H9 (cell line): ENCODE results near the gene FBXL16. TPM values are rescaled to one million over a fixed set of nuclear protein-coding genes. Genes with fewer than 3 reads are reported as not detected.
A peak's percentile ranks its signal among the peaks of the same experiment; 100 is the strongest.

Experiments used
- DNase-seq: peaks from one replicate; pipeline ENCODE4 v3.0.0-alpha.2; 2017
- H2AFZ ChIP-seq: one replicate; pipeline ENCODE4 v1.6.1; 2013; ENCODE audit warnings: mild to moderate bottlenecking, low read length, control low read depth, moderate library complexity
- H2AK5ac ChIP-seq: 2 replicates; pipeline ENCODE4 v1.6.1; 2013; ENCODE audit warnings: low read length, control low read depth, mixed read lengths; ENCODE audit not compliant: insufficient read length
- H2BK120ac ChIP-seq: one replicate; pipeline ENCODE4 v1.6.1; 2013; ENCODE audit warnings: low read depth, mild to moderate bottlenecking, low read length, control low read depth, inconsistent platforms; ENCODE audit not compliant: poor library complexity, severe bottlenecking
- H2BK12ac ChIP-seq: 2 replicates; pipeline ENCODE4 v1.6.1; 2013; ENCODE audit warnings: low read length, control low read depth, mixed read lengths, low read depth; ENCODE audit not compliant: insufficient read length
- H2BK15ac ChIP-seq: 2 replicates; pipeline ENCODE4 v1.6.1; 2013; ENCODE audit warnings: low read depth, low read length, control low read depth
- H2BK20ac ChIP-seq: one replicate; pipeline ENCODE4 v1.6.1; 2013; ENCODE audit warnings: low read depth, mild to moderate bottlenecking, low read length, control low read depth, inconsistent platforms; ENCODE audit not compliant: poor library complexity, severe bottlenecking
- H2BK5ac ChIP-seq: 2 replicates; pipeline ENCODE4 v1.6.1; 2013; ENCODE audit warnings: low read length, control low read depth, mixed read lengths; ENCODE audit not compliant: insufficient read length
- H3K14ac ChIP-seq: 2 replicates; pipeline ENCODE4 v1.6.1; 2013; ENCODE audit warnings: low read length, control low read depth; ENCODE audit not compliant: insufficient read depth
- H3K18ac ChIP-seq: 2 replicates; pipeline ENCODE4 v1.6.1; 2013; ENCODE audit warnings: low read depth, mild to moderate bottlenecking, mixed read lengths, low read length, control low read depth; ENCODE audit not compliant: insufficient read length
- H3K23ac ChIP-seq: 2 replicates; pipeline ENCODE4 v1.6.1; 2013; ENCODE audit warnings: low read length, control low read depth, mixed read lengths, low read depth; ENCODE audit not compliant: insufficient read length
- H3K23me2 ChIP-seq: 2 replicates; pipeline ENCODE4 v1.6.1; 2013; ENCODE audit warnings: low read depth, mild to moderate bottlenecking, mixed read lengths, low read length, control low read depth; ENCODE audit not compliant: insufficient read length, poor library complexity, severe bottlenecking
- H3K27ac ChIP-seq: 2 replicates; pipeline ENCODE4 v1.5.1; 2013; ENCODE audit warnings: low read length, control low read depth, mixed read lengths, low read depth; ENCODE audit not compliant: insufficient read length
- H3K27me3 ChIP-seq: 2 replicates; pipeline ENCODE4 v1.6.1; 2013; ENCODE audit warnings: low read length, control low read depth, inconsistent platforms; ENCODE audit not compliant: insufficient read depth
- H3K4ac ChIP-seq: 2 replicates; pipeline ENCODE4 v1.6.1; 2013; ENCODE audit warnings: low read depth, mild to moderate bottlenecking, control low read depth, inconsistent platforms, low read length, moderate library complexity
- H3K4me1 ChIP-seq: 2 replicates; pipeline ENCODE4 v1.6.1; 2013; ENCODE audit warnings: low read length, control low read depth, inconsistent platforms; ENCODE audit not compliant: insufficient read depth
- H3K4me2 ChIP-seq: 2 replicates; pipeline ENCODE4 v1.6.1; 2013; ENCODE audit warnings: low read length, control low read depth, mixed read lengths; ENCODE audit not compliant: insufficient read length, insufficient read depth
- H3K56ac ChIP-seq: 2 replicates; pipeline ENCODE4 v1.6.1; 2013; ENCODE audit warnings: low read depth, mild to moderate bottlenecking, mixed read lengths, low read length, control low read depth; ENCODE audit not compliant: insufficient read length
- H3K79me1 ChIP-seq: 2 replicates; pipeline ENCODE4 v1.6.1; 2013; ENCODE audit warnings: low read depth, mild to moderate bottlenecking, moderate library complexity, low read length, control low read depth, inconsistent platforms; ENCODE audit not compliant: insufficient read depth, poor library complexity, severe bottlenecking
- H3K79me2 ChIP-seq: 2 replicates; pipeline ENCODE4 v1.6.1; 2013; ENCODE audit warnings: low read length, control low read depth, inconsistent platforms; ENCODE audit not compliant: insufficient read depth
- H3K9ac ChIP-seq: 2 replicates; pipeline ENCODE4 v1.6.1; 2013; ENCODE audit warnings: low read length, control low read depth, mixed read lengths; ENCODE audit not compliant: insufficient read length; ENCODE audit errors: extremely low read depth
- H3K9me3 ChIP-seq: one replicate; pipeline ENCODE4 v1.6.1; 2013; ENCODE audit warnings: low read depth, low read length, inconsistent platforms; ENCODE audit not compliant: control insufficient read depth
- H3T11ph ChIP-seq: one replicate; pipeline ENCODE4 v1.6.1; 2013; ENCODE audit warnings: mild to moderate bottlenecking, low read length, control low read depth, inconsistent platforms
- H4K20me1 ChIP-seq: one replicate; pipeline ENCODE4 v1.6.1; 2013; ENCODE audit not compliant: control insufficient read depth, insufficient read length, insufficient read depth
- H4K5ac ChIP-seq: 2 replicates; pipeline ENCODE4 v1.6.1; 2013; ENCODE audit warnings: low read depth, mild to moderate bottlenecking, mixed read lengths, low read length, control low read depth; ENCODE audit not compliant: insufficient read length
- H4K8ac ChIP-seq: replicated peaks from 2 replicates; pipeline ENCODE4 v1.6.1; 2013; ENCODE audit warnings: low read length, control low read depth, mixed read lengths, low read depth; ENCODE audit not compliant: insufficient read length
- H4K91ac ChIP-seq: 2 replicates; pipeline ENCODE4 v1.6.1; 2013; ENCODE audit warnings: low read depth, mild to moderate bottlenecking, moderate library complexity, mixed read lengths, low read length, control low read depth; ENCODE audit not compliant: insufficient read length
- H3K27ac Mint-ChIP-seq, 3 experiments: 2 replicates in 2 of 3; 3 replicates in 1 of 3; pipeline ENCODE4 v1.8.0; 2020 to 2021; ENCODE audit warnings: mixed read lengths in 3 of 3, mild to moderate bottlenecking in 1 of 3, moderate library complexity in 1 of 3
- H3K27me3 Mint-ChIP-seq: 2 replicates; pipeline ENCODE4 v1.8.0; 2021; ENCODE audit warnings: low read depth, mild to moderate bottlenecking, moderate library complexity, mixed read lengths
- H3K36me3 Mint-ChIP-seq, 3 experiments: 2 replicates in 2 of 3; 3 replicates in 1 of 3; pipeline ENCODE4 v1.8.0; 2020 to 2021; ENCODE audit warnings: low read depth in 3 of 3, mixed read lengths in 3 of 3; ENCODE audit not compliant: insufficient read depth in 1 of 3
- H3K4me1 Mint-ChIP-seq, 2 experiments: 2 replicates each; pipeline ENCODE4 v1.8.0; 2020; ENCODE audit warnings: mixed read lengths in 2 of 2
- H3K4me3 Mint-ChIP-seq, 2 experiments: 2 replicates in 1 of 2; 3 replicates in 1 of 2; pipeline ENCODE4 v1.8.0; 2020 to 2021; ENCODE audit warnings: mild to moderate bottlenecking in 2 of 2, mixed read lengths in 2 of 2, moderate library complexity in 1 of 2
- H3K9me3 Mint-ChIP-seq, 2 experiments: 2 replicates in 1 of 2; 3 replicates in 1 of 2; pipeline ENCODE4 v1.8.0; 2020; ENCODE audit warnings: mild to moderate bottlenecking in 2 of 2, mixed read lengths in 2 of 2, moderate library complexity in 1 of 2
- CTCF ChIP-seq: fragments of 200-600 bp; sonication (generic); conservative IDR thresholded peaks from 3 replicates; pipeline ENCODE4 v1.8.0; 2021; ENCODE audit warnings: antibody characterized with exemption, mild to moderate bottlenecking
- WGBS: extraction: QIAGEN DNeasy Blood & Tissue Kit; methylation state at CpG from one replicate; pipeline ENCODE4 v1.1.7; 2013; ENCODE audit warnings: missing lambda C conversion rate, low lambda C conversion rate, mixed read lengths; ENCODE audit not compliant: insufficient read length; ENCODE audit errors: extremely low coverage; 5-methylcytosine and 5-hydroxymethylcytosine counted together
- total RNA-seq: library from RNA; stranded (reverse); gene quantifications from 2 replicates; pipeline ENCODE4 v1.2.1, GENCODE V29; 2021

The FBXL16 gene
- total RNA-seq, 1 experiment from 2014 or later, result 9.6 TPM

DNA sequence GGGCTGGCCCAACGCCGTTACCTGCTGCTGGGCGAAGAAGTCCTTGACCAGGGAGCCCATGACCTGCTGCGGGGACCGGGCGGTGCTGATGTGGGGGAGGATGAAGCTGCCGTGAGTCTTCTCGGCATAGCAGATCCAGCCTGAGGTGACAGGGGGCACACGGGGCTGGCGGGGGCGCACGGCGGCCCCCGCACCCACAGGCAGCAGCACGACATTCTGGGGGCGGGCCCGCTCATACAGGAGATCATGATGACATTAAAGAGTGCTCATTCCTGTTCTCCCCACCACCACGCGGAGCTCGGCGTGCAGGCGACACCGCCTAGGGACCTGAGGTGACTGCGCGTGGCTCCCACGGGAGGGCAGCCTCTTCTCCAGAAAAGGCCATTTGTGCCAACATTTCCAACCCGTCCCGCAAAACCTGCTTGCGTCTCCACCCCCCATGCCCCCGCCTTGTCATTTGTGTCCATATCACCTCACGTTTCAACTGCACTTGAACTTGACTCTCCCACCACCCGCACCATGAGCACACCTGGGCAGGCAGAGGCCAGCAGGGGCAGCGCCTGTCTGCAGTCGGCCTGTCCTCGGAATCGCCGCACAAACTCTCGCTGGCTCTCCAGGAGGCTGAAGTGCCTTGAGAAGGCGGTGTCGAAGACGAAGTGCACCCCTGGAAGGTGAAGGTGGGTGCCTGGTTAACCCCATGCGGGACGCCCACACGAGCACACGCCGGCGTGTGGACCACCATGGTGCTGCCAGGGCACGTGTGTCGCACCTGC is 28.8 kb upstream of the FBXL16 start:
- H3K23ac ChIP-seq, result no peak overlapping the region
- no peak overlapping the region for H3K27ac ChIP-seq
- H3K27me3 ChIP-seq, result no peaks in the 10 kb centered on the region
- Mint-ChIP-seq H3K9me3 (no peaks in the 10 kb centered on the region), H3K4me3 (no peak overlapping the region; a peak in 1 of 5 replicates), H3K27me3 (no peaks in the 10 kb centered on the region), H3K27ac (no peak overlapping the region), H3K36me3 (peaks cover 5 to 36% (median 28%) of the 10 kb centered on the region in 3 experiments; a peak in 6 of 7 replicates), H3K4me1 (peaks cover 4 to 9% of the 10 kb centered on the region in 2 experiments)
- no peaks in the 10 kb centered on the region for H3K9me3 ChIP-seq
- no peaks in the 10 kb centered on the region for H3K4me1 ChIP-seq
- no peaks in the 10 kb centered on the region for H3K79me2 ChIP-seq
- H4K20me1 ChIP-seq, result no peaks in the 10 kb centered on the region
- peak; percentile 27 for DNase-seq
- no peak overlapping the region for H3K4me2 ChIP-seq
- H2BK120ac ChIP-seq, result no peak overlapping the region
- H3T11ph ChIP-seq, result no peak overlapping the region
- no peak overlapping the region for H2BK20ac ChIP-seq
- no peak overlapping the region for H2BK12ac ChIP-seq
- WGBS, result no CpG with 5 or more reads among the region's 49 CpGs
- H3K56ac ChIP-seq, result no peak overlapping the region
- TF ChIP-seq CTCF, result no peak
- no peak overlapping the region for H4K91ac ChIP-seq
- no peaks in the 10 kb centered on the region for H3K23me2 ChIP-seq
- no peaks in the 10 kb centered on the region for H3K79me1 ChIP-seq
- H3K18ac ChIP-seq, result no peak overlapping the region
- no peak overlapping the region for H3K9ac ChIP-seq
- no peak overlapping the region for H4K8ac ChIP-seq
- H2AK5ac ChIP-seq, result no peak overlapping the region
- no peak overlapping the region for H3K4ac ChIP-seq
- H2BK15ac ChIP-seq, result no peak overlapping the region
- H2BK5ac ChIP-seq, result no peak overlapping the region
- no peak overlapping the region for H3K14ac ChIP-seq
- no peak overlapping the region for H4K5ac ChIP-seq
- no peak overlapping the region for H2AFZ ChIP-seq
